Neural cell (in vitro differentiated cells): ENCODE measurements around the gene D2HGDH. TPM values are rescaled to one million over a fixed set of nuclear protein-coding genes. Genes with fewer than 3 reads are reported as not detected.

Experiments
- H2AFZ ChIP-seq: fragments of 200-600, 300-800 bp; sonication (generic), shearing (Covaris generic); 2 replicates; pipeline ENCODE4 v1.6.0; 2014; ENCODE audit warnings: low read depth, mild to moderate bottlenecking, antibody characterized with exemption, low read length, moderate library complexity
- H3F3A ChIP-seq: fragments of 200-600 bp; shearing (Covaris generic); 2 replicates; pipeline ENCODE4 v1.6.1; 2016; ENCODE audit warnings: mild to moderate bottlenecking, moderate library complexity, mixed read lengths, antibody characterized with exemption, low read length; ENCODE audit not compliant: insufficient read depth, poor library complexity, severe bottlenecking
- H3K27ac ChIP-seq: fragments of 200-600, 300-800 bp; sonication (generic), shearing (Covaris generic); 2 replicates; pipeline ENCODE4 v1.5.1; 2014; ENCODE audit warnings: mild to moderate bottlenecking, low read length, moderate library complexity
- H3K27me3 ChIP-seq: fragments of 300-800, 200-600 bp; sonication (generic), shearing (Covaris generic); 2 replicates; pipeline ENCODE4 v1.6.0; 2014; ENCODE audit warnings: mild to moderate bottlenecking, low read depth, low read length, moderate library complexity; ENCODE audit not compliant: insufficient read depth
- H3K36me3 ChIP-seq: fragments of 300-800, 200-600 bp; sonication (generic), shearing (Covaris generic); 2 replicates; pipeline ENCODE4 v1.5.1; 2014; ENCODE audit warnings: mild to moderate bottlenecking, antibody characterized with exemption, low read length, moderate library complexity; ENCODE audit not compliant: insufficient read depth
- H3K4me2 ChIP-seq: fragments of 300-800, 200-600 bp; sonication (generic), shearing (Covaris generic); 2 replicates; pipeline ENCODE4 v1.6.0; 2014; ENCODE audit warnings: mild to moderate bottlenecking, low read length
- H3K4me3 ChIP-seq: fragments of 300-800, 200-600 bp; sonication (generic), shearing (Covaris generic); 2 replicates; pipeline ENCODE4 v1.5.1; 2014; ENCODE audit warnings: mild to moderate bottlenecking, low read length, moderate library complexity
- H3K79me2 ChIP-seq: fragments of 200-600 bp; shearing (Covaris generic); replicated peaks from 2 replicates; pipeline ENCODE4 v1.6.0; 2014; ENCODE audit warnings: mild to moderate bottlenecking, low read length, moderate library complexity; ENCODE audit not compliant: insufficient read depth
- H3K9ac ChIP-seq: fragments of 300-800, 200-600 bp; sonication (generic), shearing (Covaris generic); 2 replicates; pipeline ENCODE4 v1.6.1; 2016; ENCODE audit warnings: mild to moderate bottlenecking, low read length, mixed read lengths
- H3K9me2 ChIP-seq: fragments of 200-600 bp; shearing (Covaris generic); 2 replicates; pipeline ENCODE4 v1.6.1; 2016; ENCODE audit warnings: mild to moderate bottlenecking, low read length, mixed read lengths; ENCODE audit not compliant: insufficient read depth
- H3K9me3 ChIP-seq: fragments of 200-600, 300-800 bp; sonication (generic), shearing (Covaris generic); 2 replicates; pipeline ENCODE4 v1.6.1; 2016; ENCODE audit warnings: mild to moderate bottlenecking, mixed run types, low read length, moderate library complexity, mixed read lengths
- H4K20me1 ChIP-seq: fragments of 200-600 bp; shearing (Covaris generic); 2 replicates; pipeline ENCODE4 v1.6.1; 2016; ENCODE audit warnings: mild to moderate bottlenecking, mixed run types; ENCODE audit not compliant: insufficient read depth
- CTCF ChIP-seq: fragments of 450-650 bp; IDR thresholded peaks from 2 replicates; pipeline ENCODE4 v1.5.1; 2014; ENCODE audit warnings: antibody characterized with exemption, mild to moderate bottlenecking, moderate library complexity; ENCODE audit not compliant: poor library complexity, severe bottlenecking
- EP300 ChIP-seq: fragments of 450-650 bp; conservative IDR thresholded peaks from 2 replicates; pipeline ENCODE4 v1.6.1; 2014; ENCODE audit warnings: antibody characterized with exemption, mild to moderate bottlenecking, moderate library complexity; ENCODE audit not compliant: poor library complexity, severe bottlenecking
- EZH2 ChIP-seq: fragments of 200-600, 300-800 bp; shearing (Covaris generic), sonication (generic); IDR thresholded peaks from 2 replicates; pipeline ENCODE4 v1.6.1; 2014; ENCODE audit warnings: antibody characterized with exemption, low read length, borderline replicate concordance, mild to moderate bottlenecking; ENCODE audit not compliant: insufficient read depth, poor library complexity, severe bottlenecking
- MXI1 ChIP-seq: fragments of 450-650 bp; conservative IDR thresholded peaks from 2 replicates; pipeline ENCODE4 v1.6.1; 2014; ENCODE audit warnings: antibody characterized with exemption, mild to moderate bottlenecking; ENCODE audit not compliant: poor library complexity, severe bottlenecking
- POLR2AphosphoS5 ChIP-seq: IDR thresholded peaks from 2 replicates; pipeline ENCODE4 v1.6.1; 2012
- RAD21 ChIP-seq: fragments of 450-650 bp; conservative IDR thresholded peaks from 2 replicates; pipeline ENCODE4 v1.6.1; 2014; ENCODE audit warnings: antibody characterized with exemption, mild to moderate bottlenecking, moderate library complexity
- SMC3 ChIP-seq: fragments of 450-650 bp; conservative IDR thresholded peaks from 2 replicates; pipeline ENCODE4 v1.6.1; 2014; ENCODE audit warnings: antibody characterized with exemption, mild to moderate bottlenecking, moderate library complexity; ENCODE audit not compliant: poor library complexity
- TAF1 ChIP-seq: IDR thresholded peaks from 2 replicates; pipeline ENCODE4 v1.6.1; 2012; ENCODE audit warnings: low read depth
- polyA plus RNA-seq: library from polyadenylated mRNA; depleted of rRNA; stranded (reverse); fragments of >200 nt; gene quantifications from 2 replicates; pipeline ENCODE4 v1.2.3, GENCODE V29; 2014
- TF ChIP-seq, protein P1 (sequence below): IDR thresholded peaks from 2 replicates; pipeline ENCODE4 v1.6.1; 2012; ENCODE audit warnings: borderline replicate concordance

The D2HGDH gene
- polyA plus RNA-seq, 1 donor from 2014 or later: 12.6 TPM

GRCh38 chr2:241708879-241709278 lies 25.6 kb upstream of the D2HGDH start:
- no peak overlapping the region for H3K4me3 ChIP-seq
- H4K20me1 ChIP-seq: no peaks in the 10 kb centered on the region
- H3K27ac ChIP-seq: no peak overlapping the region
- H3K79me2 ChIP-seq: no peaks in the 10 kb centered on the region
- no peaks in the 10 kb centered on the region for H3K9me2 ChIP-seq
- H3F3A ChIP-seq: no peaks in the 10 kb centered on the region
- no peak overlapping the region for H2AFZ ChIP-seq
- no peaks in the 10 kb centered on the region for H3K36me3 ChIP-seq
- no peaks in the 10 kb centered on the region for H3K9me3 ChIP-seq
- H3K4me2 ChIP-seq: no peak overlapping the region
- H3K27me3 ChIP-seq: no peaks in the 10 kb centered on the region
- TF ChIP-seq, protein P1, sequence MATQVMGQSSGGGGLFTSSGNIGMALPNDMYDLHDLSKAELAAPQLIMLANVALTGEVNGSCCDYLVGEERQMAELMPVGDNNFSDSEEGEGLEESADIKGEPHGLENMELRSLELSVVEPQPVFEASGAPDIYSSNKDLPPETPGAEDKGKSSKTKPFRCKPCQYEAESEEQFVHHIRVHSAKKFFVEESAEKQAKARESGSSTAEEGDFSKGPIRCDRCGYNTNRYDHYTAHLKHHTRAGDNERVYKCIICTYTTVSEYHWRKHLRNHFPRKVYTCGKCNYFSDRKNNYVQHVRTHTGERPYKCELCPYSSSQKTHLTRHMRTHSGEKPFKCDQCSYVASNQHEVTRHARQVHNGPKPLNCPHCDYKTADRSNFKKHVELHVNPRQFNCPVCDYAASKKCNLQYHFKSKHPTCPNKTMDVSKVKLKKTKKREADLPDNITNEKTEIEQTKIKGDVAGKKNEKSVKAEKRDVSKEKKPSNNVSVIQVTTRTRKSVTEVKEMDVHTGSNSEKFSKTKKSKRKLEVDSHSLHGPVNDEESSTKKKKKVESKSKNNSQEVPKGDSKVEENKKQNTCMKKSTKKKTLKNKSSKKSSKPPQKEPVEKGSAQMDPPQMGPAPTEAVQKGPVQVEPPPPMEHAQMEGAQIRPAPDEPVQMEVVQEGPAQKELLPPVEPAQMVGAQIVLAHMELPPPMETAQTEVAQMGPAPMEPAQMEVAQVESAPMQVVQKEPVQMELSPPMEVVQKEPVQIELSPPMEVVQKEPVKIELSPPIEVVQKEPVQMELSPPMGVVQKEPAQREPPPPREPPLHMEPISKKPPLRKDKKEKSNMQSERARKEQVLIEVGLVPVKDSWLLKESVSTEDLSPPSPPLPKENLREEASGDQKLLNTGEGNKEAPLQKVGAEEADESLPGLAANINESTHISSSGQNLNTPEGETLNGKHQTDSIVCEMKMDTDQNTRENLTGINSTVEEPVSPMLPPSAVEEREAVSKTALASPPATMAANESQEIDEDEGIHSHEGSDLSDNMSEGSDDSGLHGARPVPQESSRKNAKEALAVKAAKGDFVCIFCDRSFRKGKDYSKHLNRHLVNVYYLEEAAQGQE: no peak
- TF ChIP-seq MXI1 (no peak), RAD21 (no peak), EP300 (no peak)
- no peak overlapping the region for H3K9ac ChIP-seq

DNA sequence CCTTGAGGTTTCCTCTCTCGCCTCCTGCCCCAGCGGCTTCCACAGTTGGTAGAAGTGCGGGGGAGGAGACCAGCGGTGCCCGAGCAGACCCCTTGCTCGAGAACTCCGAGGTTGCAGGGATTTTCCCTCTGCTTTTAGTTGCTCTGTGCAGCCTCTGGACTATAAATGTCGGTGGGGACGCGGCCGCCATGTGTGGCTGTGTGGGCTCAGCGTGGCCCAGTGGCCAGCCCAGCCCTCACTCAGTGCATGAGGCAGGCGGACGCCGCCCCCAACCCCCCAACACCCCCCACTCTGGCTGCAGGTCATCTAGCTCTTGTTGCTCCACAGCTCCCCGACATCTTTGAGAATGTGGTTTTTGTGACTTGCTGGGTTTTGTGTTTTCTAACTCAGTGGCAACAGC lies 15.3 kb upstream of the D2HGDH start:
- no peak for TF ChIP-seq POLR2AphosphoS5
- TF ChIP-seq, protein P1: no peak
- TF ChIP-seq EZH2: no peak
- TF ChIP-seq EP300: no peak
- TF ChIP-seq CTCF: no peak
- TF ChIP-seq SMC3: no peak
- no peak for TF ChIP-seq MXI1
- TF ChIP-seq RAD21: no peak
- TF ChIP-seq TAF1: no peak
- Histone ChIP-seq H3K27me3 (no peaks in the 10 kb centered on the region), H3K36me3 (peaks cover 19% of the 10 kb centered on the region), H3K27ac (no peak overlapping the region), H3K4me2 (no peak overlapping the region), H2AFZ (no peak overlapping the region), H3K9ac (no peak overlapping the region), H3K4me3 (no peak overlapping the region), H3K9me3 (peaks cover 15% of the 10 kb centered on the region), H3K79me2 (no peaks in the 10 kb centered on the region), H3F3A (no peaks in the 10 kb centered on the region), H4K20me1 (no peaks in the 10 kb centered on the region), H3K9me2 (no peaks in the 10 kb centered on the region)
